Measurements from ENCODE around the gene ESPL1.

The ESPL1 gene

DNA sequence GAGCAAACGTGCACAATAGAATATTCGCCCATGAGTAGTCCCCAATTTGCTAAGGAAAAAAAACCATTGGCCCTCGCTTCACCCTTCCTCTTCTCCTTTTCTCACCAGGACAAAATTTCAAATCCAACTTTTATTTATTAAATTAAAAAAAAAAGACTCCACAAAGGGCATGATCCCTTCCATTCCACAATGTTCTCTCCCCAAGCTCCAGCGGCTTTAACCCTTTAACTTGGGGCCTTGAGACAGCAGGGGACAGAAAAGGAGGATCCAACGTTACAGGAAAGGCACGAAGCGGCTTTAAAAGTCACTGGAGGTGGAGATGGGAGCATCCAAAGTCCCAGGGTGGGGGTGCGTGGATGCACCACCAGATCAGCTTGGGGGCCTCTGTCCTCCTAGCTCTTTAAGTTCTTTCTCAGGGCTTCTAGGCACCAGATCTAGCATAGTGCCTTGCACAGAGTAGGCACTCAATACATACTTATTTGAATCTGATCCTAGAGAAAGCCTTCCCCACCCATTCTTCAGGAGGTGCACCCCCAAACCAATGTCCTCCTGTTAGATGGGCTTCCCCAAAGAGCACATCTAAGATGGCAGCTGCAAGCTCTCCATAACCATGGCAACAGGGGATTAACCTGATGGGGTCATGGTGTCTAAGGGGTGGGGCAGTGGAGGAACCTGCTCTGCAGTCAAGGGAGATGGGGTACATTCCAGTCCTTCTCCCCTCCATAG is 58.5 kb downstream of the ESPL1 start:
- Histone ChIP-seq H3K4me3 (ENCODE audit: low read length in 2 of 2) (no peak overlapping the region), H3K79me1 (ENCODE audit: low read depth, low read length) (no peaks in the 10 kb centered on the region), H3K4me1 (ENCODE audit: control insufficient read depth in 2 of 2, insufficient read depth in 1 of 2, low read depth in 1 of 2, low read length in 2 of 2) (peaks cover 15 to 19% of the 10 kb centered on the region in 2 donors), H3K27me3 (ENCODE audit: control insufficient read depth in 3 of 3, insufficient read depth in 3 of 3, low read depth in 1 of 3, low read length in 3 of 3) (peaks cover 0 to 41% (median 28%) of the 10 kb centered on the region in 3 experiments), H3K9ac (ENCODE audit: low read depth, low read length, poor library complexity) (peak overlapping the region; percentile 37), H3K4ac (ENCODE audit: low read length) (no peak overlapping the region), H3K4me2 (ENCODE audit: insufficient read depth, low read length, poor library complexity, severe bottlenecking) (peak overlapping the region; percentile 23), H3K14ac (ENCODE audit: low read length) (no peak overlapping the region), H4K91ac (ENCODE audit: low read depth, low read length, poor library complexity) (no peak overlapping the region), H3K36me3 (replicated peaks in 1 of 2; ENCODE audit: control insufficient read depth in 2 of 2, insufficient read depth in 2 of 2, low read length in 2 of 2) (no peaks in the 10 kb centered on the region), H2AK5ac (ENCODE audit: low read depth, low read length) (no peak overlapping the region), H3K9me3 (replicated peaks in 1 of 2; ENCODE audit: control insufficient read depth in 2 of 2, insufficient read depth in 1 of 2, low read depth in 1 of 2, low read length in 2 of 2) (no peaks in the 10 kb centered on the region), H2BK5ac (ENCODE audit: low read length) (no peak overlapping the region), H4K8ac (ENCODE audit: low read depth, low read length) (no peak overlapping the region), H2AFZ (ENCODE audit: low read length) (no peak overlapping the region), H2BK12ac (ENCODE audit: low read length) (no peak overlapping the region), H3K23ac (ENCODE audit: low read depth, low read length, poor library complexity) (no peak overlapping the region), H3K18ac (ENCODE audit: low read length) (peak overlapping the region; percentile 2), H2BK15ac (ENCODE audit: low read length) (no peak overlapping the region), H2BK120ac (ENCODE audit: low read depth, low read length) (no peak overlapping the region), H3K27ac (replicated peaks; ENCODE audit: low read length) (no peak overlapping the region)
- 100% methylated on average over 1 of the region's 8 CpGs; no CpG with 5 or more reads in 1 of the 2 donors for WGBS, 2 donors (ENCODE audit: extremely low coverage in 2 of 2, insufficient read length in 2 of 2, insufficient replicate concordance in 1 of 2)
- no peak for DNase-seq (ENCODE audit: low spot score)

DNA sequence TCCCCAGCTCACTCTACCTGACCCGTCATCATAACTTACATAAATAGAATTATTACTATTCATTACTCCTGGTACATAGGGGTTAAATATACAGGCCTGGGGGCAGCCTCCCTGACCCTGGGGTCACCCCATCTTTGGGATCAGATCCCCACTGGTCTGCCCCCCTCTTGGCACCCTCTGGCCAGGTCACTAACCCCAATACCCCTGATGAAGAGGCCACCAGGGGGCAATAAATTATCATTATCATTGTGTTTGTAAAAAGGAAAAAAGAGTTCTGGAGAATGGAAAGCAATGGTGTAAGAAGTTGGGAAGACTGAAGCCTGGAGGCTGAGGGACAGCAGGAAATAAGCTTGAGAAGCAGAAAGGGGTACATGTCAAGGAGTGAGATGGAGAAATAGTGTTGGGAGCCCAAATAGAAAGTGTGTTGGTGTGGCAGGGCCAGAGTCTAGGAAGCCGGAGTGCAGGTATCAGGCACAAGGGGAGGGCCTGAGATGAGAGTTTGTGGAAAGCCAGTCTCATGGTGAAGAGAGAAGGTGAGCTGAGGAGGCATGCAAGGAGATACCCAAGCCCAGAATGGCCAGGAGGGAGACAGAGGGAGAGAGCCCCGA is 59.4 kb downstream of the ESPL1 start:
- no CpG with 5 or more reads among the region's 3 CpGs for WGBS, 2 donors (ENCODE audit: extremely low coverage in 2 of 2, insufficient read length in 2 of 2, insufficient replicate concordance in 1 of 2)
- H4K8ac ChIP-seq (ENCODE audit: low read depth, low read length): no peak overlapping the region
- no peaks in the 10 kb centered on the region for H3K9me3 ChIP-seq (replicated peaks in 1 of 2; ENCODE audit: control insufficient read depth in 2 of 2, insufficient read depth in 1 of 2, low read depth in 1 of 2, low read length in 2 of 2)
- H3K14ac ChIP-seq (ENCODE audit: low read length): no peak overlapping the region
- H4K91ac ChIP-seq (ENCODE audit: low read depth, low read length, poor library complexity): no peak overlapping the region
- H3K9ac ChIP-seq (ENCODE audit: low read depth, low read length, poor library complexity): no peak overlapping the region
- no peaks in the 10 kb centered on the region for H3K36me3 ChIP-seq (replicated peaks in 1 of 2; ENCODE audit: control insufficient read depth in 2 of 2, insufficient read depth in 2 of 2, low read length in 2 of 2)
- peak overlapping the region; percentile 97 for H2BK15ac ChIP-seq (ENCODE audit: low read length)
- no peak overlapping the region for H3K23ac ChIP-seq (ENCODE audit: low read depth, low read length, poor library complexity)
- H2AK5ac ChIP-seq (ENCODE audit: low read depth, low read length): peak overlapping the region; percentile 92
- no peak overlapping the region for H3K4me3 ChIP-seq (ENCODE audit: low read length in 2 of 2)
- H2AFZ ChIP-seq (ENCODE audit: low read length): no peak overlapping the region
- H2BK120ac ChIP-seq (ENCODE audit: low read depth, low read length): no peak overlapping the region
- peak overlapping the region; percentile 66 for H3K4ac ChIP-seq (ENCODE audit: low read length)
- peak overlapping the region; percentile 53 for H2BK5ac ChIP-seq (ENCODE audit: low read length)
- peak overlapping the region; percentile 30 for H2BK12ac ChIP-seq (ENCODE audit: low read length)
- peaks cover 15 to 19% of the 10 kb centered on the region in 2 donors for H3K4me1 ChIP-seq (ENCODE audit: control insufficient read depth in 2 of 2, insufficient read depth in 1 of 2, low read depth in 1 of 2, low read length in 2 of 2)
- H3K4me2 ChIP-seq (ENCODE audit: insufficient read depth, low read length, poor library complexity, severe bottlenecking): no peak overlapping the region
- no peak for DNase-seq (ENCODE audit: low spot score)
- no peak overlapping the region for H3K18ac ChIP-seq (ENCODE audit: low read length)
- H3K27me3 ChIP-seq (ENCODE audit: control insufficient read depth in 3 of 3, insufficient read depth in 3 of 3, low read depth in 1 of 3, low read length in 3 of 3): peaks cover 0 to 47% (median 28%) of the 10 kb centered on the region in 3 experiments
- no peak overlapping the region for H3K27ac ChIP-seq (replicated peaks; ENCODE audit: low read length)
- H3K79me1 ChIP-seq (ENCODE audit: low read depth, low read length): no peaks in the 10 kb centered on the region

DNA sequence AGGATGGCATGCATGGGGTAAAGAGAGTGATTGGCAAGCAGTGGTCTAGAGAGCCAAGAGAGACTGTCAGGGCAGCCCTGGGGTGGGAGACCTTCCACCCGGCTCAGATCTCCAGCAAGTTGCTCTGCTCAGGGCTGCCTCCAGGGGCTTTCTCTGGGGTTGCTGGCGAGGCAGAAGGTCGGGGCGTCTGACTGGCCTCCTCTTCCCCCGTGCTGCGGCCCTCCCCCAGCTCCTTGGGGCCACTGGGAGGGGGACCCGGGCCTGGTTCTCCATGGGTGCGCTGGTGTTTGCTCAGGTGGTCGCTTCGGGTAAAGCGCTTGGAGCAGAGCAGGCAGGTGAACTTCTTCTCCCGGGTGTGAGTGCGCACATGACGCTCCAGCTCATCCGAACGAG is 59.9 kb downstream of the ESPL1 start:
- H3K4me1 ChIP-seq (ENCODE audit: control insufficient read depth in 2 of 2, insufficient read depth in 1 of 2, low read depth in 1 of 2, low read length in 2 of 2): peaks cover 15 to 19% of the 10 kb centered on the region in 2 donors
- peak overlapping the region; percentile 65 for H4K8ac ChIP-seq (ENCODE audit: low read depth, low read length)
- H3K36me3 ChIP-seq (replicated peaks in 1 of 2; ENCODE audit: control insufficient read depth in 2 of 2, insufficient read depth in 2 of 2, low read length in 2 of 2): no peaks in the 10 kb centered on the region
- H3K9me3 ChIP-seq (replicated peaks in 1 of 2; ENCODE audit: control insufficient read depth in 2 of 2, insufficient read depth in 1 of 2, low read depth in 1 of 2, low read length in 2 of 2): no peaks in the 10 kb centered on the region
- peak overlapping the region; percentile 66 for H3K4ac ChIP-seq (ENCODE audit: low read length)
- no CpG with 5 or more reads among the region's 16 CpGs for WGBS, 2 donors (ENCODE audit: extremely low coverage in 2 of 2, insufficient read length in 2 of 2, insufficient replicate concordance in 1 of 2)
- H2AFZ ChIP-seq (ENCODE audit: low read length): no peak overlapping the region
- H3K14ac ChIP-seq (ENCODE audit: low read length): peak overlapping the region; percentile 94
- H3K27ac ChIP-seq (replicated peaks; ENCODE audit: low read length): no peak overlapping the region
- no peak overlapping the region for H4K91ac ChIP-seq (ENCODE audit: low read depth, low read length, poor library complexity)
- peak overlapping the region; percentile 89 for H3K23ac ChIP-seq (ENCODE audit: low read depth, low read length, poor library complexity)
- peak overlapping the region; percentile 85 for H3K18ac ChIP-seq (ENCODE audit: low read length)
- H2AK5ac ChIP-seq (ENCODE audit: low read depth, low read length): peak overlapping the region; percentile 92
- peak overlapping the region; percentile 97 for H2BK15ac ChIP-seq (ENCODE audit: low read length)
- no peak overlapping the region for H2BK120ac ChIP-seq (ENCODE audit: low read depth, low read length)
- no peak overlapping the region for H3K4me3 ChIP-seq (ENCODE audit: low read length in 2 of 2)
- H3K4me2 ChIP-seq (ENCODE audit: insufficient read depth, low read length, poor library complexity, severe bottlenecking): no peak overlapping the region
- H3K27me3 ChIP-seq (ENCODE audit: control insufficient read depth in 3 of 3, insufficient read depth in 3 of 3, low read depth in 1 of 3, low read length in 3 of 3): peaks cover 0 to 50% (median 26%) of the 10 kb centered on the region in 3 experiments
- peak overlapping the region; percentile 53 for H2BK5ac ChIP-seq (ENCODE audit: low read length)
- DNase-seq (ENCODE audit: low spot score): no peak
- H3K79me1 ChIP-seq (ENCODE audit: low read depth, low read length): no peaks in the 10 kb centered on the region
- no peak overlapping the region for H3K9ac ChIP-seq (ENCODE audit: low read depth, low read length, poor library complexity)
- peak overlapping the region; percentile 30 for H2BK12ac ChIP-seq (ENCODE audit: low read length)

DNA sequence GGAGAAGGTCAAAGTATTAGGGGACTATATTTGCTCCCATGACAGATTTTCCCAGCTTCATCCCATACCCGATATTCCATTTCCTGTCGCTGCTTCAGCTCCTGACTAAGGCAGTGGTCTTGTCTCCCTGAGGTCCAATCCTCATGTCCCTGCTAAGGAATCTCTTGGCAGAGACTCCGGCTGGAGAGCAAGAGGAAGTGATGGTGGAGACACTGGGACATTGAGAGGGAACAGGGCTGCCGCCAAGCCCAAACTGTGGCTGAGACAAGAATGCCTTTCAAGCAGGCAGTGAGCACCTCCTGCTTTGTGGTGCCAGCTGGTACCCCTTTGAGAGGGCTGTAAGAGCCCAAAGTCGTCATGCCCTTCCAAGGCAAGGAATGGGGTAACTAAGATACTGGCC is 62.6 kb downstream of the ESPL1 start:
- Histone ChIP-seq H3K27ac (replicated peaks; ENCODE audit: low read length) (no peak overlapping the region), H3K4me1 (ENCODE audit: control insufficient read depth in 2 of 2, insufficient read depth in 1 of 2, low read depth in 1 of 2, low read length in 2 of 2) (peaks cover 11 to 20% of the 10 kb centered on the region in 2 donors), H3K4me3 (ENCODE audit: low read length in 2 of 2) (no peak overlapping the region), H3K36me3 (replicated peaks in 1 of 2; ENCODE audit: control insufficient read depth in 2 of 2, insufficient read depth in 2 of 2, low read length in 2 of 2) (no peaks in the 10 kb centered on the region), H3K4me2 (ENCODE audit: insufficient read depth, low read length, poor library complexity, severe bottlenecking) (no peak overlapping the region), H3K79me1 (ENCODE audit: low read depth, low read length) (no peaks in the 10 kb centered on the region), H3K9me3 (replicated peaks in 1 of 2; ENCODE audit: control insufficient read depth in 2 of 2, insufficient read depth in 1 of 2, low read depth in 1 of 2, low read length in 2 of 2) (no peaks in the 10 kb centered on the region), H3K9ac (ENCODE audit: low read depth, low read length, poor library complexity) (no peak overlapping the region), H2AFZ (ENCODE audit: low read length) (no peak overlapping the region), H4K91ac (ENCODE audit: low read depth, low read length, poor library complexity) (no peak overlapping the region), H2BK12ac (ENCODE audit: low read length) (no peak overlapping the region), H3K23ac (ENCODE audit: low read depth, low read length, poor library complexity) (no peak overlapping the region), H2AK5ac (ENCODE audit: low read depth, low read length) (peak overlapping the region; percentile 93), H3K27me3 (ENCODE audit: control insufficient read depth in 3 of 3, insufficient read depth in 3 of 3, low read depth in 1 of 3, low read length in 3 of 3) (peaks cover 0 to 76% (median 14%) of the 10 kb centered on the region in 3 experiments), H2BK5ac (ENCODE audit: low read length) (no peak overlapping the region), H2BK15ac (ENCODE audit: low read length) (no peak overlapping the region), H3K4ac (ENCODE audit: low read length) (no peak overlapping the region), H3K14ac (ENCODE audit: low read length) (peak overlapping the region; percentile 63), H4K8ac (ENCODE audit: low read depth, low read length) (no peak overlapping the region), H3K18ac (ENCODE audit: low read length) (no peak overlapping the region), H2BK120ac (ENCODE audit: low read depth, low read length) (no peak overlapping the region)
- whole genome bisulfite sequencing, 2 donors (ENCODE audit: extremely low coverage in 2 of 2, insufficient read length in 2 of 2, insufficient replicate concordance in 1 of 2): no CpG with 5 or more reads among the region's 5 CpGs
- DNase-seq (ENCODE audit: low spot score): no peak

Data from neuronal stem cell (in vitro differentiated cells).